Measurements from ENCODE around the gene EFCAB8. TPM values are rescaled to one million over a fixed set of nuclear protein-coding genes. Genes with fewer than 3 reads are reported as not detected.
"Not testable (repeated sequence)": the region's sequence is repeated elsewhere in the genome, so short reads cannot be mapped to it uniquely, and the experiment has no call there.

Gene EFCAB8
- total RNA-seq, 1 experiment from 2014 or later: not detected

- DNase-seq (ENCODE audit: low read depth): no peak
Measured at GRCh38 chr20:32943490-32944052, 84.8 kb downstream of the EFCAB8 start.

- peak; percentile 46 for DNase-seq (ENCODE audit: low read depth)
Measured at GRCh38 chr20:32945710-32946221, 87.0 kb downstream of the EFCAB8 start.

- DNase-seq (ENCODE audit: low read depth): no peak
Measured at GRCh38 chr20:32946629-32947028, 87.9 kb downstream of the EFCAB8 start.

GRCh38 chr20:32950539-32950938 lies 91.8 kb downstream of the EFCAB8 start:
- not testable (repeated sequence) for DNase-seq (ENCODE audit: low read depth)

- DNase-seq (ENCODE audit: low read depth): no peak
Measured at GRCh38 chr20:32957459-32957858, 98.7 kb downstream of the EFCAB8 start.

GRCh38 chr20:32958574-32958973 lies 99.9 kb downstream of the EFCAB8 start:
- no peak for DNase-seq (ENCODE audit: low read depth)

- no peak for DNase-seq (ENCODE audit: low read depth)
Measured at GRCh38 chr20:32959351-32960221, 100.9 kb downstream of the EFCAB8 start.

- DNase-seq (ENCODE audit: low read depth): no peak
Measured at GRCh38 chr20:32960222-32960518, 101.4 kb downstream of the EFCAB8 start.

- DNase-seq (ENCODE audit: low read depth): no peak
Measured at GRCh38 chr20:32960849-32961731, 102.4 kb downstream of the EFCAB8 start.

- DNase-seq (ENCODE audit: low read depth): no peak
Measured at GRCh38 chr20:32962053-32962452, 103.3 kb downstream of the EFCAB8 start.

- not testable (repeated sequence) for DNase-seq (ENCODE audit: low read depth)
Measured at GRCh38 chr20:32962646-32963045, 103.9 kb downstream of the EFCAB8 start.

- DNase-seq (ENCODE audit: low read depth): no peak
Measured at GRCh38 chr20:32963176-32963575, 104.5 kb downstream of the EFCAB8 start.

GRCh38 chr20:32964575-32964974 lies 105.9 kb downstream of the EFCAB8 start:
- DNase-seq (ENCODE audit: low read depth): no peak

GRCh38 chr20:32965115-32965514 lies 106.4 kb downstream of the EFCAB8 start:
- no peak for DNase-seq (ENCODE audit: low read depth)

- no peak for DNase-seq (ENCODE audit: low read depth)
Measured at GRCh38 chr20:32965581-32966373, 107.1 kb downstream of the EFCAB8 start.

GRCh38 chr20:32966382-32966781 lies 107.7 kb downstream of the EFCAB8 start:
- no peak for DNase-seq (ENCODE audit: low read depth)

- no peak for DNase-seq (ENCODE audit: low read depth)
Measured at GRCh38 chr20:32966881-32967781, 108.4 kb downstream of the EFCAB8 start.

- no peak for DNase-seq (ENCODE audit: low read depth)
Measured at GRCh38 chr20:32967961-32968457, 109.3 kb downstream of the EFCAB8 start.

- DNase-seq (ENCODE audit: low read depth): no peak
Measured at GRCh38 chr20:32968478-32969241, 109.9 kb downstream of the EFCAB8 start.

Measured in HT1080 (cell line).